Measurements from ENCODE around the gene TMEM108.

DNA sequence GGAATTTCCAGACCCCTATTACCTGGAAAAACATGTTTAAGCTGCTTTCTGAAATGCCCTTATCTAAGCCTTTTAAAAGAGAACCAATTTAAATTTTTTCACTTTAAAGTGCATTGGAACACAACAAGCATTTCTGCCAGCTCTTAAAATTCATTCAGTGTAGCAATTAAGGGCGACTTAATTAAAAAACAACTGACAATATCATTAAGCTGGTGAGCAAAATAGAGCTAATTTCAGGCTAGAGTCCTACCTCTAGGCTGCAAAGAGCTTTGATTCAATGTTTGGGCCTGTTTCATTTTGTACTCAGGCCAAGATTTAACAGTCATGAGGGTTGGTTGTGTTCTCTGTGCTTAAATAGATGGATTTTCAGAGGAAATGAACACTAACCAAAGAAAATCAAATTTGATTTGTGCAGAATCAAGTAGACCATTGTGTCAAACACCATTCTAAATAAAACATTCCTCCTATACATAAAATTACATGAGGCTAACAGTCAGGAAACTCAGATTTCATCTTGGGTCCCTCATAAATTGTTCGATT lies 114.6 kb downstream of the TMEM108 start:
- TF ChIP-seq, protein P1, sequence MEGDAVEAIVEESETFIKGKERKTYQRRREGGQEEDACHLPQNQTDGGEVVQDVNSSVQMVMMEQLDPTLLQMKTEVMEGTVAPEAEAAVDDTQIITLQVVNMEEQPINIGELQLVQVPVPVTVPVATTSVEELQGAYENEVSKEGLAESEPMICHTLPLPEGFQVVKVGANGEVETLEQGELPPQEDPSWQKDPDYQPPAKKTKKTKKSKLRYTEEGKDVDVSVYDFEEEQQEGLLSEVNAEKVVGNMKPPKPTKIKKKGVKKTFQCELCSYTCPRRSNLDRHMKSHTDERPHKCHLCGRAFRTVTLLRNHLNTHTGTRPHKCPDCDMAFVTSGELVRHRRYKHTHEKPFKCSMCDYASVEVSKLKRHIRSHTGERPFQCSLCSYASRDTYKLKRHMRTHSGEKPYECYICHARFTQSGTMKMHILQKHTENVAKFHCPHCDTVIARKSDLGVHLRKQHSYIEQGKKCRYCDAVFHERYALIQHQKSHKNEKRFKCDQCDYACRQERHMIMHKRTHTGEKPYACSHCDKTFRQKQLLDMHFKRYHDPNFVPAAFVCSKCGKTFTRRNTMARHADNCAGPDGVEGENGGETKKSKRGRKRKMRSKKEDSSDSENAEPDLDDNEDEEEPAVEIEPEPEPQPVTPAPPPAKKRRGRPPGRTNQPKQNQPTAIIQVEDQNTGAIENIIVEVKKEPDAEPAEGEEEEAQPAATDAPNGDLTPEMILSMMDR (IDR thresholded peaks at IDR 0.05), result no peak
- no peak for TF ChIP-seq POLR2A (IDR thresholded peaks at IDR 0.05)

Measured in lower leg skin (tissue), 3 donors.